Hepatocyte (in vitro differentiated cells): ENCODE data around the gene HAGH. TPM values are rescaled to one million over a fixed set of nuclear protein-coding genes. Genes with fewer than 3 reads are reported as not detected.

ENCODE experiments used
- DNase-seq: peaks from one replicate; pipeline ENCODE4 v3.0.0-alpha.2; 2016; ENCODE audit warnings: low spot score
- H2AFZ ChIP-seq: fragments of 200-600 bp; sonication (generic); 2 replicates; pipeline ENCODE4 v1.6.0; 2016; ENCODE audit warnings: antibody characterized with exemption, mild to moderate bottlenecking
- H3K27ac ChIP-seq: fragments of 200-600 bp; sonication (generic); 2 replicates; pipeline ENCODE4 v1.5.1; 2016; ENCODE audit warnings: mild to moderate bottlenecking
- H3K27me3 ChIP-seq: fragments of 200-600 bp; sonication (generic); 2 replicates; pipeline ENCODE4 v1.6.1; 2016
- H3K36me3 ChIP-seq: fragments of 200-600 bp; sonication (generic); replicated peaks from 2 replicates; pipeline ENCODE4 v1.5.1; 2016; ENCODE audit warnings: low read depth; ENCODE audit not compliant: insufficient read depth
- H3K4me1 ChIP-seq: fragments of 200-600 bp; sonication (generic); 2 replicates; pipeline ENCODE4 v1.5.1; 2016; ENCODE audit warnings: mild to moderate bottlenecking, moderate library complexity; ENCODE audit not compliant: insufficient read depth
- H3K4me2 ChIP-seq: fragments of 200-600 bp; sonication (generic); 2 replicates; pipeline ENCODE4 v1.6.0; 2016
- H3K4me3 ChIP-seq: fragments of 200-600 bp; sonication (generic); 2 replicates; pipeline ENCODE4 v1.5.1; 2016; ENCODE audit warnings: mild to moderate bottlenecking
- H3K79me2 ChIP-seq: fragments of 200-600 bp; sonication (generic); 2 replicates; pipeline ENCODE4 v1.6.0; 2017; ENCODE audit warnings: mild to moderate bottlenecking
- H3K9me2 ChIP-seq: fragments of 200-600 bp; sonication (generic); replicated peaks from 2 replicates; pipeline ENCODE4 v1.6.0; 2017; ENCODE audit warnings: mild to moderate bottlenecking; ENCODE audit not compliant: insufficient read depth
- H3K9me3 ChIP-seq: fragments of 200-600 bp; sonication (generic); 2 replicates; pipeline ENCODE4 v1.5.1; 2016; ENCODE audit warnings: low read depth, mild to moderate bottlenecking
- H4K20me1 ChIP-seq: fragments of 200-600 bp; sonication (generic); 2 replicates; pipeline ENCODE4 v1.6.0; 2016; ENCODE audit warnings: mild to moderate bottlenecking; ENCODE audit not compliant: insufficient read depth, poor library complexity, severe bottlenecking
- EZH2 ChIP-seq: fragments of 200-600 bp; sonication (generic); IDR thresholded peaks from 2 replicates; pipeline ENCODE4 v1.6.1; 2016; ENCODE audit warnings: antibody characterized with exemption, mild to moderate bottlenecking, borderline replicate concordance
- EZH2phosphoT487 ChIP-seq: fragments of 200-600 bp; sonication (generic); IDR thresholded peaks from one replicate; pipeline ENCODE4 v1.6.1; 2018; ENCODE audit warnings: antibody characterized with exemption, mild to moderate bottlenecking, low read depth, moderate library complexity; ENCODE audit not compliant: unreplicated experiment, severe bottlenecking
- WGBS: methylation state at CpG from one replicate; pipeline ENCODE4 v1.1.6; 2016; ENCODE audit warnings: low lambda C conversion rate; ENCODE audit errors: missing lambda C conversion rate; 5-methylcytosine and 5-hydroxymethylcytosine counted together
- polyA plus RNA-seq: library from polyadenylated mRNA; unstranded; fragments of >200 nt; fragmentation: Nextera tagmentation; extraction: Ambion mirVana; gene quantifications from 2 replicates; pipeline ENCODE4 v1.2.1, GENCODE V29; 2016
- total RNA-seq: library from RNA; depleted of rRNA; stranded (reverse); fragments of >200 nt; gene quantifications from 2 replicates; pipeline ENCODE4 v1.2.3, GENCODE V29; 2014
- TF ChIP-seq, protein P1 (sequence below): fragments of 200-600 bp; sonication (generic); IDR thresholded peaks from 2 replicates; pipeline ENCODE4 v1.5.1; 2016; ENCODE audit warnings: antibody characterized with exemption, mild to moderate bottlenecking; ENCODE audit not compliant: poor library complexity

Gene HAGH
- total and polyA plus RNA-seq, 2 experiments from 2014 or later = 55.6 to 113 TPM

DNA sequence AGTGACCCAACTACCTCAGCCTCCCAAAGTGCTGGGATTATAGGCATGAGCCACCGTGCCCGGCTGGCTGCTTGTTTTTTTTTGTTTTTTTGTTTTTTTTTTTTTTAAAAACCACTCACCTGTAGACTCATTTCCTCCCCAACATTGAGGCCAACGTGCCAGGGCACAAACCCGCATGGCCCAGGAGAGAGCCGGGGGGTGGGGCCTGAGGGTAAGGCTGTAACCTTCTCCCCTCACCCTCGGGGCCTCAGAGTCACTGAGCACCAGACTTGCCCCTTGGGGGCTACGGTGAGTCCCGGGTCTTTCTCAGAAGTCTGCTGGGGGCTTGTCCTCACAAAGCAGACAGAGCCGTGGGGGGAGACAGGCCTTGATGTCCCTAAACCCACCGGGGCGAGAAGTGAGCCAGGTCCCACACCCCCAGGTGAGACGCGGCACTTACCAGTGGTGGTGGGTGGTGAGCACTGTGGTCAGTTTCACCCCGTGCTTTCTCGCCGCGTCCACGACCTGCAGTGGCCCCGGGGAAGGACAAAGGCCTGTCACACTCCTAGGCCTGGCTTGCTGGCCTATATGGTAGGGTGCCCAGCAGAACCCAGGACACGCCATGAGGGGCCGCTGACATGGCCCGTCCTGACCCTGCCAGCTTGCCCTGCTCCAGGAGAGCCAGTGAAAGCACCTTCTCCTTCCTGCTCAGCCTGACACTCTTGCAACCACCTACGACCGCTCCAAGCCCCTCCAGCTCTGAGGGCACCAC is 4.6 kb downstream of the HAGH start:
- no peaks in the 10 kb centered on the region for H4K20me1 ChIP-seq
- TF ChIP-seq EZH2phosphoT487 (no peak), EZH2 (no peak)
- TF ChIP-seq, protein P1, sequence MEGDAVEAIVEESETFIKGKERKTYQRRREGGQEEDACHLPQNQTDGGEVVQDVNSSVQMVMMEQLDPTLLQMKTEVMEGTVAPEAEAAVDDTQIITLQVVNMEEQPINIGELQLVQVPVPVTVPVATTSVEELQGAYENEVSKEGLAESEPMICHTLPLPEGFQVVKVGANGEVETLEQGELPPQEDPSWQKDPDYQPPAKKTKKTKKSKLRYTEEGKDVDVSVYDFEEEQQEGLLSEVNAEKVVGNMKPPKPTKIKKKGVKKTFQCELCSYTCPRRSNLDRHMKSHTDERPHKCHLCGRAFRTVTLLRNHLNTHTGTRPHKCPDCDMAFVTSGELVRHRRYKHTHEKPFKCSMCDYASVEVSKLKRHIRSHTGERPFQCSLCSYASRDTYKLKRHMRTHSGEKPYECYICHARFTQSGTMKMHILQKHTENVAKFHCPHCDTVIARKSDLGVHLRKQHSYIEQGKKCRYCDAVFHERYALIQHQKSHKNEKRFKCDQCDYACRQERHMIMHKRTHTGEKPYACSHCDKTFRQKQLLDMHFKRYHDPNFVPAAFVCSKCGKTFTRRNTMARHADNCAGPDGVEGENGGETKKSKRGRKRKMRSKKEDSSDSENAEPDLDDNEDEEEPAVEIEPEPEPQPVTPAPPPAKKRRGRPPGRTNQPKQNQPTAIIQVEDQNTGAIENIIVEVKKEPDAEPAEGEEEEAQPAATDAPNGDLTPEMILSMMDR = no peak

DNA sequence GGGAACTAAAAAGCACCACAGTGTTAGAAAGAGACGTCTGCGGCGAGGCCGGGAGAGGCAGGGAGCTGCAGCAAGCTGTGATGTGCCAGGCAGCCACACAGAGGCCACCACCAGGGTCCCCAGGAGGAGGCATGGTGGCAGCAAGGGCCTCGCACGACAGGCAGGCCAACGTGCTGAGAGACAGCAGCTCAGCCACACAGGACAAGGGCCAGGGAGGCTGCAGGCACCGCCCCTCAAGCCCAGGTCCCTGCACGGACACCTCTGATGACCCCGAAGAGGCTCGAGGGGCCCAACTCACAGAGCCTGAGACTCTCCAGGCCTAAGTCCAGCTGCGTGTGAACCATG is 5.7 kb downstream of the HAGH start:
- WGBS = 99% methylated on average over 12 of the region's 12 CpGs
- Histone ChIP-seq H3K4me3 (no peak overlapping the region), H3K27ac (no peak overlapping the region), H3K4me1 (peaks cover 5% of the 10 kb centered on the region), H3K79me2 (peaks cover 32% of the 10 kb centered on the region), H3K27me3 (no peaks in the 10 kb centered on the region), H3K4me2 (no peak overlapping the region), H4K20me1 (no peaks in the 10 kb centered on the region), H3K9me3 (no peaks in the 10 kb centered on the region), H3K36me3 (no peaks in the 10 kb centered on the region), H3K9me2 (no peaks in the 10 kb centered on the region), H2AFZ (no peak overlapping the region)
- TF ChIP-seq, protein P1 = no peak
- no peak for TF ChIP-seq EZH2
- TF ChIP-seq EZH2phosphoT487 = no peak
- no peak for DNase-seq

More for the DNA sequence above, 4.6 kb downstream of the HAGH start:
- Histone ChIP-seq H3K4me1 (peaks cover 5% of the 10 kb centered on the region), H3K36me3 (no peaks in the 10 kb centered on the region), H3K9me3 (no peaks in the 10 kb centered on the region), H3K79me2 (peaks cover 32% of the 10 kb centered on the region), H3K9me2 (no peaks in the 10 kb centered on the region), H3K27ac (no peak overlapping the region), H3K27me3 (no peaks in the 10 kb centered on the region), H3K4me3 (no peak overlapping the region), H2AFZ (no peak overlapping the region), H3K4me2 (no peak overlapping the region)
- WGBS = 97% methylated on average over 24 of the region's 24 CpGs
- DNase-seq = no peak

DNA sequence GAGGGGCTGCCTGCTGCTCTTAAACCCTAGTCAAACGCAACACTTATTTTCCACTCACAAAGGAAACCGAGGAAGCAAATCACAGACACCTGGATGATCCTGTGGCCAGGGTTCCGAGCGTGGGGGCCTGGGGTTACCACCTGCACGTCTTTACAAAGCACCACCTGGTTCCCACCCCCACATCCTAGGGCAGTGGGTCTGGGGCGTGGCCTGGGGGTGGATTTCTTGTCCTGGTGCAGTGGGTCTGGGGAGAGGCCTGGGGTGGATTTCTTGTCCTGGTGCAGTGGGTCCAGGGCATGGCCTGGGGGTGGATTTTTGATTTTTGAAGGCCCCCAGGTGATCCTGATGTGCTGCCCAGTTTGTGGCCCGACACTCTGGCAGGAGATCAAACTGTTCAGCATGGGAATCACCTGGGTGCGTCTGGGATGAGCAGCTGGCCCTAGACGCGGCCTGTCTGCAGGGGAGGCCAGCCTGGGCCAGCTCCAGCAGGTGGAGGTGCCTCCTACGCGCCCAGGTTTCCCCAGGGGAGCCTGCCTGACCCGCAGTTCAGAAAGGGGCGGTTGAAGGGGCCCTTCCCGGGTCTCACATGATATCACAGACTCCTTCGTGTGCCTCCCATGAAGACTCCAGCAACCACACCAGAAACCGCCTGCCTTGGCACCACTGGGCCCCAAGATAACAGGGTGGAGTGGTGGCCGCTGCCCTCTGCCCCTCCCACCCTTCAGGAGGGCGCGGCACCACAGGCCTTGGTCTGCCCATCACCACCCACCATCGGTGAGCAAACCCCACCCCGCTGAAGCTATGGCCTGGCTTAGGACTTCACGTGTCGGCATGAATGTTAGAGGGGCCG is 6.3 kb downstream of the HAGH start:
- Histone ChIP-seq H3K9me3 (no peaks in the 10 kb centered on the region), H3K36me3 (no peaks in the 10 kb centered on the region), H2AFZ (no peak overlapping the region), H3K79me2 (peaks cover 27% of the 10 kb centered on the region), H3K27me3 (no peaks in the 10 kb centered on the region), H3K4me3 (no peak overlapping the region), H4K20me1 (no peaks in the 10 kb centered on the region), H3K4me2 (no peak overlapping the region), H3K27ac (no peak overlapping the region), H3K9me2 (no peaks in the 10 kb centered on the region), H3K4me1 (peaks cover under 1% of the 10 kb centered on the region)
- DNase-seq = no peak
- TF ChIP-seq, protein P1 = no peak
- TF ChIP-seq EZH2phosphoT487 = no peak
- no peak for TF ChIP-seq EZH2
- WGBS = 95% methylated on average over 25 of the region's 25 CpGs
